Naive thymus-derived CD4-positive, alpha-beta T cell (primary cell): ENCODE results near the gene RNASE11. TPM values are rescaled to one million over a fixed set of nuclear protein-coding genes. Genes with fewer than 3 reads are reported as not detected.

Source experiments
- ATAC-seq: fragments of 150-1000 bp; cut with Tn5 transposase; 2 replicates; pipeline ENCODE4 v1.10.0; 2021; ENCODE audit warnings: mild to moderate bottlenecking, moderate library complexity
- CTCF ChIA-PET: fragments of 350-600 bp; sonication (Branson Sonifier 250); formaldehyde crosslinking; loops from one replicate; lab custom pipeline; 2021; ENCODE audit warnings: antibody characterized with exemption; lab: Charles Lee
- POLR2A ChIA-PET: fragments of 350-600 bp; sonication (Branson Sonifier 250); formaldehyde crosslinking; loops from one replicate; lab custom pipeline; 2021; ENCODE audit warnings: antibody characterized with exemption, inconsistent platforms; lab: Charles Lee
- DNase-seq, 9 donors: peaks; one replicate each; pipeline versions ENCODE4 v3.0.0 to v3.0.0-alpha.2; 2020 to 2022; ENCODE audit warnings: mixed read lengths in 1 of 9
- H3K27ac ChIP-seq: one replicate; pipeline ENCODE4 v1.7.0; 2013; ENCODE audit warnings: mild to moderate bottlenecking, low read depth, low read length, moderate library complexity
- H3K27me3 ChIP-seq, 2 donors: one replicate each; pipeline ENCODE4 v1.7.0; 2013; ENCODE audit warnings: low read length in 2 of 2, mild to moderate bottlenecking in 2 of 2, moderate library complexity in 2 of 2; ENCODE audit not compliant: control insufficient read depth in 2 of 2, insufficient read depth in 2 of 2
- H3K36me3 ChIP-seq, 3 experiments: 1 replicate in 2 of 3; 2 replicates in 1 of 3; pipeline ENCODE4 v1.7.0; 2013; ENCODE audit warnings: low read length in 3 of 3, mild to moderate bottlenecking in 3 of 3, moderate library complexity in 1 of 3; ENCODE audit not compliant: insufficient read depth in 3 of 3, control insufficient read depth in 2 of 3
- H3K4me1 ChIP-seq, 2 donors: one replicate each; pipeline ENCODE4 v1.7.0; 2013; ENCODE audit warnings: low read length in 2 of 2, mild to moderate bottlenecking in 2 of 2, moderate library complexity in 1 of 2; ENCODE audit not compliant: control insufficient read depth in 2 of 2, insufficient read depth in 2 of 2
- H3K4me3 ChIP-seq: 2 replicates; pipeline ENCODE4 v1.7.0; 2013; ENCODE audit warnings: mild to moderate bottlenecking, low read length
- H3K9me3 ChIP-seq, 3 experiments: 1 replicate in 2 of 3; 2 replicates in 1 of 3; pipeline ENCODE4 v1.7.0; 2013; ENCODE audit warnings: low read length in 3 of 3; ENCODE audit not compliant: control insufficient read depth in 2 of 3
- H3K27ac Mint-ChIP-seq, 9 donors: one replicate each; pipeline ENCODE4 v1.8.0; 2020 to 2022; ENCODE audit warnings: mixed read lengths in 9 of 9, mild to moderate bottlenecking in 8 of 9, moderate library complexity in 5 of 9, inconsistent platforms in 2 of 9
- H3K27me3 Mint-ChIP-seq, 5 donors: one replicate each; pipeline ENCODE4 v1.8.0; 2021 to 2022; ENCODE audit warnings: mixed read lengths in 5 of 5, mild to moderate bottlenecking in 1 of 5
- H3K36me3 Mint-ChIP-seq, 5 donors: one replicate each; pipeline ENCODE4 v1.8.0; 2020 to 2022; ENCODE audit warnings: mixed read lengths in 5 of 5, mild to moderate bottlenecking in 3 of 5, inconsistent platforms in 1 of 5
- H3K4me1 Mint-ChIP-seq, 7 donors: one replicate each; pipeline ENCODE4 v1.8.0; 2020 to 2022; ENCODE audit warnings: mixed read lengths in 7 of 7, mild to moderate bottlenecking in 3 of 7, inconsistent platforms in 1 of 7
- H3K4me3 Mint-ChIP-seq, 10 donors: one replicate each; pipeline ENCODE4 v1.8.0; 2020 to 2022; ENCODE audit warnings: mild to moderate bottlenecking in 10 of 10, mixed read lengths in 10 of 10, moderate library complexity in 6 of 10, inconsistent platforms in 2 of 10
- H3K9me3 Mint-ChIP-seq, 11 donors: one replicate each; pipeline ENCODE4 v1.8.0; 2020 to 2022; ENCODE audit warnings: mixed read lengths in 11 of 11, mild to moderate bottlenecking in 4 of 11, inconsistent platforms in 1 of 11, moderate library complexity in 1 of 11
- intact Hi-C, 2 donors: fragments of 100-400 bp; cut with micrococcal nuclease; formaldehyde crosslinking; loops; one replicate each; pipeline ENCODE4 v1.15.1; 2023
- polyA plus RNA-seq, 2 donors: library from polyadenylated mRNA; unstranded; fragments of 300-500 nt; fragmentation: Illumina TruSeq; gene quantifications; one replicate each; pipeline ENCODE4 v1.2.3, GENCODE V29; 2021
- total RNA-seq, 6 experiments: library from RNA in 5 of 6; stranded (reverse) in 5 of 6; gene quantifications; 1 replicate in 5 of 6; 2 replicates in 1 of 6; pipeline ENCODE4 v1.2.3 and lab custom pipeline; 2021 to 2026

The RNASE11 gene
- total and polyA plus RNA-seq, 7 experiments from 2014 or later, result not detected

GRCh38 chr14:20630340-20631022 is 42.7 kb upstream of the RNASE11 start:
- Mint-ChIP-seq H3K27me3 (peaks cover 21 to 89% (median 38%) of the 10 kb centered on the region in 5 donors), H3K4me1 (peaks cover 28 to 82% (median 63%) of the 10 kb centered on the region in 7 donors), H3K4me3 (peak overlapping the region; percentile 74 to 90 (median 86)), H3K9me3 (peaks cover 0 to 36% (median 1%) of the 10 kb centered on the region in 11 donors), H3K36me3 (peaks cover 0 to 6% (median 0%) of the 10 kb centered on the region in 5 donors), H3K27ac (peak overlapping the region; percentile 63 to 93 (median 80))
- ChIA-PET CTCF (interaction anchor here (0.6 to 1.9 kb wide), 6 partner anchors 12 to 289 kb away, joined by 3 to 7 read pairs (median 4); no protein-coding TSS in a partner anchor), POLR2A (interaction anchor here (0.6 to 3.7 kb wide), 6 partner anchors 8 to 301 kb away, joined by 3 to 39 read pairs (median 4); no protein-coding TSS in a partner anchor)
- intact Hi-C loops, result loop anchor here (1.0 to 10.0 kb wide), 5 partner anchors 7 to 154 kb away; partner anchors contain the start of gene RNASE6 (in 1 of the 2)
- Histone ChIP-seq H3K4me3 (peak overlapping the region; percentile 51), H3K27me3 (no peaks in the 10 kb centered on the region), H3K4me1 (peaks cover 0 to 15% of the 10 kb centered on the region in 2 donors), H3K27ac (no peak overlapping the region), H3K36me3 (no peaks in the 10 kb centered on the region), H3K9me3 (no peaks in the 10 kb centered on the region)
- ATAC-seq (peak; percentile 33), DNase-seq (peak in 5 of 9 donors; percentile 38 to 59 (median 45))

GRCh38 chr14:20628063-20628854 is 40.5 kb upstream of the RNASE11 start:
- Histone ChIP-seq H3K27ac (no peak overlapping the region), H3K36me3 (no peaks in the 10 kb centered on the region), H3K4me1 (peaks cover 0 to 29% of the 10 kb centered on the region in 2 donors), H3K9me3 (no peaks in the 10 kb centered on the region), H3K27me3 (no peaks in the 10 kb centered on the region), H3K4me3 (no peak overlapping the region)
- DNase-seq (no peak), ATAC-seq (no peak)
- H3K36me3 Mint-ChIP-seq, result peaks cover 0 to 12% (median 0%) of the 10 kb centered on the region in 5 donors
- H3K27ac Mint-ChIP-seq, result peak overlapping the region in 3 of 9 donors; percentile 6 to 28 (median 28)
- CTCF ChIA-PET, result interaction anchor here (1.3 kb wide), 1 partner anchor 15 kb away, joined by 3 read pairs; no protein-coding TSS in a partner anchor
- intact Hi-C loops, result loop anchor here in 1 of 2 donors (10.0 kb wide), 1 partner anchor 347 kb away; no protein-coding TSS in a partner anchor
- peaks cover 0 to 34% (median 2%) of the 10 kb centered on the region in 11 donors for H3K9me3 Mint-ChIP-seq
- H3K27me3 Mint-ChIP-seq, result peaks cover 26 to 83% (median 46%) of the 10 kb centered on the region in 5 donors
- POLR2A ChIA-PET, result interaction anchor here (0.9 kb wide), 1 partner anchor 15 kb away, joined by 3 read pairs; no protein-coding TSS in a partner anchor
- H3K4me1 Mint-ChIP-seq, result peaks cover 38 to 91% (median 84%) of the 10 kb centered on the region in 7 donors
- peak overlapping the region in 7 of 10 donors; percentile 8 to 92 (median 21) for H3K4me3 Mint-ChIP-seq

GRCh38 chr14:20627346-20628027 is 39.7 kb upstream of the RNASE11 start:
- no peak for ATAC-seq
- peaks cover 28 to 76% (median 40%) of the 10 kb centered on the region in 5 donors for H3K27me3 Mint-ChIP-seq
- peaks cover 40 to 91% (median 84%) of the 10 kb centered on the region in 7 donors for H3K4me1 Mint-ChIP-seq
- Histone ChIP-seq H3K27me3 (no peaks in the 10 kb centered on the region), H3K4me3 (no peak overlapping the region), H3K4me1 (peaks cover 0 to 35% of the 10 kb centered on the region in 2 donors), H3K27ac (no peak overlapping the region), H3K36me3 (no peaks in the 10 kb centered on the region), H3K9me3 (no peaks in the 10 kb centered on the region)
- DNase-seq, result no peak
- H3K9me3 Mint-ChIP-seq, result peaks cover 0 to 27% (median 2%) of the 10 kb centered on the region in 11 donors
- intact Hi-C loops, result loop anchor here in 1 of 2 donors (10.0 kb wide), 1 partner anchor 347 kb away; no protein-coding TSS in a partner anchor
- CTCF ChIA-PET, result interaction anchor here (1.3 kb wide), 1 partner anchor 14 kb away, joined by 3 read pairs; no protein-coding TSS in a partner anchor
- peak overlapping the region in 3 of 9 donors; percentile 10 to 53 (median 28) for H3K27ac Mint-ChIP-seq
- POLR2A ChIA-PET, result interaction anchor here (0.9 kb wide), 1 partner anchor 14 kb away, joined by 3 read pairs; no protein-coding TSS in a partner anchor
- H3K36me3 Mint-ChIP-seq, result peaks cover 0 to 12% (median 0%) of the 10 kb centered on the region in 5 donors
- H3K4me3 Mint-ChIP-seq, result peak overlapping the region in 6 of 10 donors; percentile 23 to 92 (median 61)

GRCh38 chr14:20626274-20626673 is 38.5 kb upstream of the RNASE11 start:
- Histone ChIP-seq H3K4me1 (peaks cover 0 to 32% of the 10 kb centered on the region in 2 donors), H3K27ac (no peak overlapping the region), H3K4me3 (peak overlapping the region; percentile 46), H3K36me3 (no peaks in the 10 kb centered on the region), H3K9me3 (no peaks in the 10 kb centered on the region), H3K27me3 (no peaks in the 10 kb centered on the region)
- Mint-ChIP-seq H3K9me3 (peaks cover 0 to 25% (median 2%) of the 10 kb centered on the region in 11 donors), H3K27ac (peak overlapping the region in 1 of 9 donors; percentile 82), H3K4me1 (peaks cover 37 to 90% (median 84%) of the 10 kb centered on the region in 7 donors), H3K4me3 (peak overlapping the region; percentile 20 to 92 (median 80)), H3K27me3 (peaks cover 34 to 70% (median 41%) of the 10 kb centered on the region in 5 donors), H3K36me3 (peaks cover 0 to 13% (median 0%) of the 10 kb centered on the region in 5 donors)
- DNase-seq, result peak in 1 of 9 donors; percentile 23
- no peak for ATAC-seq
- intact Hi-C loops, result loop anchor here in 1 of 2 donors (10.0 kb wide), 1 partner anchor 349 kb away; no protein-coding TSS in a partner anchor
- CTCF ChIA-PET, result no interaction called here
- POLR2A ChIA-PET, result interaction anchor here (0.6 to 1.2 kb wide), 2 partner anchors 56 to 58 kb away, joined by 3 to 6 read pairs; partner anchors contain the start of gene RNASE4

- ChIA-PET POLR2A (no interaction called here), CTCF (no interaction called here)
- peaks cover 0 to 13% (median 0%) of the 10 kb centered on the region in 5 donors for H3K36me3 Mint-ChIP-seq
- H3K27me3 Mint-ChIP-seq, result peaks cover 27 to 59% (median 40%) of the 10 kb centered on the region in 5 donors
- peaks cover 34 to 76% (median 70%) of the 10 kb centered on the region in 7 donors for H3K4me1 Mint-ChIP-seq
- H3K27ac ChIP-seq, result no peak overlapping the region
- peaks cover 0 to 32% of the 10 kb centered on the region in 2 donors for H3K4me1 ChIP-seq
- H3K9me3 ChIP-seq, result no peaks in the 10 kb centered on the region
- peaks cover 0 to 15% (median 2%) of the 10 kb centered on the region in 11 donors for H3K9me3 Mint-ChIP-seq
- no peaks in the 10 kb centered on the region for H3K36me3 ChIP-seq
- peak overlapping the region; percentile 77 to 96 (median 88) for H3K27ac Mint-ChIP-seq
- H3K27me3 ChIP-seq, result no peaks in the 10 kb centered on the region
- intact Hi-C loops, result loop anchor here (1.0 to 10.0 kb wide), 4 partner anchors 8 to 350 kb away; partner anchors contain the start of gene PARP2 (in 1 of the 2)
- peak in 6 of 9 donors; percentile 27 to 59 (median 36) for DNase-seq
- peak overlapping the region; percentile 76 to 92 (median 84) for H3K4me3 Mint-ChIP-seq
- ATAC-seq, result peak; percentile 72
- peak overlapping the region; percentile 46 for H3K4me3 ChIP-seq
These were observed 36.8 kb upstream of the RNASE11 start for GRCh38 chr14:20624495-20625070.
